Thymus (tissue), 11 donors: ENCODE measurements around the gene GON4L. TPM values are rescaled to one million over a fixed set of nuclear protein-coding genes. Genes with fewer than 3 reads are reported as not detected.
"Not testable (repeated sequence)": the region's sequence is repeated elsewhere in the genome, so short reads cannot be mapped to it uniquely, and the experiment has no call there.

Experiments
- DNase-seq, 9 donors: peaks; one replicate each; pipeline ENCODE4 v3.0.0-alpha.2; 2013; ENCODE audit warnings: low spot score in 9 of 9, low read depth in 6 of 9, missing footprints in 1 of 9
- H3K27ac ChIP-seq, 2 donors: one replicate each; pipeline ENCODE4 v1.5.1; 2013; ENCODE audit warnings: control low read depth in 1 of 2, low read depth in 1 of 2, low read length in 1 of 2, mild to moderate bottlenecking in 1 of 2, moderate library complexity in 1 of 2
- H3K27me3 ChIP-seq, 2 donors: one replicate each; pipeline ENCODE4 v1.5.1; 2013; ENCODE audit warnings: low read length in 1 of 2; ENCODE audit not compliant: control insufficient read depth in 2 of 2, insufficient read depth in 1 of 2
- H3K36me3 ChIP-seq, 2 donors: one replicate each; pipeline ENCODE4 v1.5.1; 2013; ENCODE audit warnings: low read length in 1 of 2, mild to moderate bottlenecking in 1 of 2, moderate library complexity in 1 of 2; ENCODE audit not compliant: control insufficient read depth in 2 of 2, insufficient read depth in 2 of 2
- H3K4me1 ChIP-seq, 2 donors: one replicate each; pipeline ENCODE4 v1.5.1; 2013; ENCODE audit warnings: low read length in 2 of 2; ENCODE audit not compliant: control insufficient read depth in 2 of 2, insufficient read depth in 2 of 2
- H3K4me3 ChIP-seq, 2 donors: one replicate each; pipeline ENCODE4 v1.5.1; 2013; ENCODE audit warnings: low read length in 2 of 2, control low read depth in 1 of 2, mild to moderate bottlenecking in 1 of 2
- H3K9me3 ChIP-seq, 2 donors: one replicate each; pipeline ENCODE4 v1.5.1; 2013; ENCODE audit warnings: low read length in 1 of 2, mild to moderate bottlenecking in 1 of 2; ENCODE audit not compliant: control insufficient read depth in 2 of 2, insufficient read depth in 1 of 2
- WGBS: extraction: QIAGEN DNeasy Blood & Tissue Kit; methylation state at CpG from one replicate; pipeline ENCODE4 v1.1.7; 2013; 5-methylcytosine and 5-hydroxymethylcytosine counted together
- polyA plus RNA-seq: library from polyadenylated mRNA; stranded (reverse); fragments of 200-250 nt; gene quantifications from one replicate; pipeline ENCODE4 v1.2.3, GENCODE V29; 2013
- total RNA-seq: library from RNA; stranded (reverse); fragments of 120-200 nt; gene quantifications from one replicate; pipeline ENCODE4 v1.2.4, GENCODE V29; 2013
- donor health status: healthy.

Gene GON4L
- total and polyA plus RNA-seq, 2 donors = 31.6 to 33.0 TPM

DNA sequence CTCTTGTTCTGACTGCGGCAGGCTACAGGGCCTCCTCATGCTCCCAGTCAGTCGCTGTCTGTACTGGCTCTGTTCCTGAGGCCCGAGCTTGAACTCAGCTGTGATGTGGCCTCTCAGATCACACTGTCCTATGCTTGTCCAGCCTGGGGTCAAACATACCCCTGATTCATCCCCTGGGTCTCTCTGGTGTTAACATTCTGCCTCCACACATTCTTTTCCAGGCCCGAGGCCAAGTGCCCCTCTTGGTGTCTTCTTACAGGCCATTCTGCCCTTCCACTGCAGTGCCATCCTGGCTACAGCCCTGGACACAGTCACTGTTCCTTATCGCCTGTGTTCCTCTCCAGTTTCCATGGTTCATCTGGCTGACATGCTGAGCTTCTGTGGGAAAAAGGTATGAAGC is 108.9 kb downstream of the GON4L start:
- not testable (repeated sequence) for DNase-seq, H3K9me3 ChIP-seq, H3K4me3 ChIP-seq, H3K27ac ChIP-seq, H3K4me1 ChIP-seq, H3K27me3 ChIP-seq
- 97% methylated on average over 5 of the region's 5 CpGs for WGBS
- H3K36me3 ChIP-seq = peaks cover 9 to 30% of the 10 kb centered on the region in 2 donors

DNA sequence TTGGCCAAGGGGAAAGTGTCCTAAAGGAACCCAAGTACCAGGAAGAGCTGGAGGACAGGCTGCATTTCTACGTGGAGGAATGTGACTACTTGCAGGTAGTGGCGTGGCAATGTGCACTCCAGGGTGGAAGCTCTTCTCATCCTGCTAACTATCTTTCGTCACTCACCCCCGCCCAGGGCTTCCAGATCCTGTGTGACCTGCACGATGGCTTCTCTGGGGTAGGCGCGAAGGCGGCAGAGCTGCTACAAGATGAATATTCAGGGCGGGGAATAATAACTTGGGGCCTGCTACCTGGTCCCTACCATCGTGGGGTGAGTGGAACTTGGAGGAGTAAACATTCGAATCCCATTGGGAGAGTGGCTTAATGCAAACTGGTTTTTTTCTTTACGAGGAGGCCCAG is 109.4 kb downstream of the GON4L start:
- DNase-seq, H3K27ac ChIP-seq, H3K9me3 ChIP-seq, H3K4me3 ChIP-seq, H3K27me3 ChIP-seq, H3K4me1 ChIP-seq: not testable (repeated sequence)
- 97% methylated on average over 11 of the region's 12 CpGs for WGBS
- H3K36me3 ChIP-seq = peaks cover 3 to 24% of the 10 kb centered on the region in 2 donors

DNA sequence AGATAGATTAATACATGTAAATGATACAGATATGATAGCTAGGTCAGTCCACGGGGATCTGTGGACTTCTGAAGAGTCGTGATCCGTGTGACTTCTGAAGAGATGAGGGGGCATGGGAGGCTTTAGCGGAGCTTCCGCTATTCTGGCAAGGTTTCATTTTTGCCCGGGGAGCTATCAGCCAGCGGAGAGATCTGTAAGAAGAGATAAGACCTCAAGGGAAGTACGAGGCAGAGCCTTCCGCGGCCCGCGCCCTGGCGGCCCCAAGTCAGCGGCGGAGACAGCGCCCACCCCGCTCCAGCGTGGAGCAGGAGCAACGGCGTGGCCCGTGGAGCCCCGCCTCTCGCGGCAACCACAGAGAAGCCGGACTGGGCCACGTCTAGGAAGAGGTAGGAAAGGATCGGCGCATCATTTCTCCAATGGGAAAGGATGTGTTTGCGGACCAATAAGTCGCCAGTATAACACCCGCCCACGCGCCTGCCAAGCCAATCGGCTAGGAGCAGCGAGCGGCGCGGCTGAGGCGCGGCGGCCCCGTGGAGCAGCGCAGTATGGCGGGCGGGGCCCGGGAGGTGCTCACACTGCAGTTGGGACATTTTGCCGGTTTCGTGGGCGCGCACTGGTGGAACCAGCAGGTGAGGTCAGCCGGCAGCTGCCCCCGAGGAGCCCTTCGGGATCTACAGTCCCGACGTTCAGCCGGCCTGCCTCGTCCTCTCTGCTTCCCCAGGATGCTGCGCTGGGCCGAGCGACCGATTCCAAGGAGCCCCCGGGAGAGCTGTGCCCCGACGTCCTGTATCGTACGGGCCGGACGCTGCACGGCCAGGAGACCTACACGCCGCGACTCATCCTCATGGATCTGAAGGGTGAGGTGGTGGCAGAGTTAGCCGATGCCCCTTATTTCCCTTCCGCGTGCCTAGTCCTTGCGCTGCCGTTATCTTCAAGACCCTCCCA is 111.5 kb downstream of the GON4L start:
- H3K9me3 ChIP-seq, H3K4me1 ChIP-seq, H3K27me3 ChIP-seq: not testable (repeated sequence)
- WGBS = 2% methylated on average over 48 of the region's 77 CpGs
- Histone ChIP-seq H3K36me3 (peaks cover 0 to 11% of the 10 kb centered on the region in 2 donors), H3K4me3 (peak overlapping the region; percentile 61 to 72), H3K27ac (peak overlapping the region; percentile 55 to 71)
- peak; percentile 61 to 92 (median 78) for DNase-seq

DNA sequence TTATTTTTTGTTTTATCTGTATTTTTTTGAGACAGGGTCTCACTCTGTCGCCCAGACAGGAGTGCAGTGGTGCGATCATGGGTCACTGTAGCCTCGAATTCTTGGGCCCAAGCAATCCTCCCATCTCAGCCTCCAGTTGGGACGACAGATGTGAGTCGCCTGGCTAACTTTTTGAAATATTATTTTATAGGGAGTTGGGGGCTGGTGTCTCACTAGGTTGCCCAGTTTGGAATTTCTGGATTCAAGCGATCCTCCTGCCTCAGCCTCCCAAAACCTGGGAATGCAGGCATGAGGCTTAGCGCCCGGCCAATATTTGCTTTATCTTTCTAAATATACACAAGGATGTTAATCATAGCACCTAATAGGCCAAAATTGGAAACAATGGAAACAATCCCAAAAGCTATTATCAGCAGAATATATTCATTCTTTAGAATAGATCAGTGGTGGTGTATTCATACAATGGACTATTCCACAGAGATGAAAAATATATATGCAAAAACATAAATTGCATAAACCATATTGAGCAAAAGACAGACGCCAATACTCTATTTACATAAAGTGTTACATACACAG is 112.2 kb downstream of the GON4L start:
- H3K36me3 ChIP-seq = peaks cover 0 to 12% of the 10 kb centered on the region in 2 donors
- no peaks in the 10 kb centered on the region for H3K9me3 ChIP-seq
- WGBS = 86% methylated on average over 9 of the region's 9 CpGs
- peak overlapping the region; percentile 61 to 72 for H3K4me3 ChIP-seq
- H3K27ac ChIP-seq = peak overlapping the region in 1 of 2 donors; percentile 55
- DNase-seq = no peak
- no peaks in the 10 kb centered on the region for H3K27me3 ChIP-seq
- H3K4me1 ChIP-seq = peaks cover 4% of the 10 kb centered on the region in 2 donors

DNA sequence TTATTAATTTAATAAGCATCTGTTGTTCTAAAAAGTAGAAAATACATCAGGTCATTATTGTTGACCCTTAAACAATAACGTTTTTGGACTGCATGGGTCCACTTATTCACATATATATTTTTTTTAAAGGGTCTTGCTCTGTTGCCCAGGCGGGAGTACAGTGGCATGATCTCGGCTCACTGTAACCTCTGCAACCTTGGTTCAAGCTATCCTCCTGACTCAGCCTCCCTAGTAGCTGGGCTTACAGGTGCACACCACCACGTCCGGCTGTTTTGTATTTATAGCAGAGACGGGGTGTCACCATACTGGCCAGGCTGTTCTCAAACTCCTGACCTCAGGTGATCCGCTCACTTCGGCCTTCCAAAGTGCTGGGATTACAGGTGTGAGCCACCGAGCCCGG is 115.1 kb downstream of the GON4L start:
- WGBS = 96% methylated on average over 10 of the region's 10 CpGs
- H3K9me3 ChIP-seq = no peaks in the 10 kb centered on the region
- no peak for DNase-seq

DNA sequence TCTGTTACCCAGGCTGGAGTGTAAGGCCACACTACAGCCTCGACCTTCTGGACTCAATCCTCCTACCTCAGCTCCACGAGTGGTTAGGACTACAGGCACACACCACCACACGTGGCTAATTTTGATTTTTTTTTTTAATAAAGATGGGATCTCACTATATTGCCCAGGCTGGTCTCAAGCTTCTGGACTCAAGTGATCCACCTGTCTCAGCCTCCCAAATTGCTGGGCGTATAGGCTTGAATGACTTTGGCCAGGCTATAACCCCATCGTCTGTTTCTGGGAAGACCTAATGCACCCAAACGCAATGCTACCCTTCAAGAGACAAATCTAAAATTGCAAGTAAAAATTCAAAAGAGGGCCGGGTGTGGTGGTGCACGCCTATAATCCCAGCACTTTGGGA is 116.0 kb downstream of the GON4L start:
- peaks cover 16 to 28% of the 10 kb centered on the region in 2 donors for H3K36me3 ChIP-seq
- 98% methylated on average over 8 of the region's 8 CpGs for WGBS
- DNase-seq = no peak
- peaks cover 4% of the 10 kb centered on the region in 2 donors for H3K4me1 ChIP-seq
- H3K27me3 ChIP-seq = no peaks in the 10 kb centered on the region
- no peak overlapping the region for H3K27ac ChIP-seq
- H3K4me3 ChIP-seq = no peak overlapping the region
- no peaks in the 10 kb centered on the region for H3K9me3 ChIP-seq

More for the DNA sequence above, 115.1 kb downstream of the GON4L start:
- Histone ChIP-seq H3K4me1 (peaks cover 4% of the 10 kb centered on the region in 2 donors), H3K4me3 (no peak overlapping the region), H3K27me3 (no peaks in the 10 kb centered on the region), H3K36me3 (peaks cover 12 to 23% of the 10 kb centered on the region in 2 donors), H3K27ac (no peak overlapping the region)

DNA sequence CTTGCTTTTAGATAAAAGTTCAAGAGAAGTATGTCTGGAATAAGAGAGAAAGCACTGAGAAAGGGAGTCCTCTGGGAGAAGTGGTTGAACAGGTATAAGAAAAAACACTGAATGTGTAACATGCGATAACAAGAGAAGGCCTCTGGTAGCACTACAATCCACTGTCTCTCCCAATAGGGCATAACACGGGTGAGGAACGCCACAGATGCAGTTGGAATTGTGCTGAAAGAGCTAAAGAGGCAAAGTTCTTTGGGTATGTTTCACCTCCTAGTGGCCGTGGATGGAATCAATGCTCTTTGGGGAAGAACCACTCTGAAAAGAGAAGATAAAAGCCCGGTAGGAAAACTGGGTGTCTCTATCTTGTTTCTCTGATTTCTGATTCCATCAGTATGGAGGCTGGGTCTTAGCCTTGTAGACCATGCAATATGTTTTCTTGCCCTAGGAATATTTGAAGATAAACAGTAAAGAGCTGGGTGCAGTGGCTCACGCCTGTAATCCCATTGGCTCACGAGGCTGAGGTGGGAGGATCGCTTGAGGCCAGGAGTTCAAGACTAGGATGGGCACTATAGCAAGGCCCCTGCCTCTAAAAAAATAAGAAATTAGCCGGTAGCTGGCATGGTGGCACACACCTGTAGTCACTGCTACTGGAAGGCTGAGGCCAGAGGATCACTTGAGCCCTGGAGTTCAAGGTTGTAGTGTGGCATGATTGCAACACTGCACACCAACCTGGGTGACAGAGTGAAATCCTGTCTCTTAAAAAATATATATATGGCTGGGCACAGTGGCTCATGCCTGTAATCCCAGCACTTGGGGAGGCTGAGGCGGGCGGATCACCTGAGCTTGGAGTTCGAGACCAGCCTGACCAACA is 127.7 kb downstream of the GON4L start:
- 82% methylated on average over 12 of the region's 12 CpGs for WGBS
- no peaks in the 10 kb centered on the region for H3K4me1 ChIP-seq
- no peak overlapping the region for H3K27ac ChIP-seq
- DNase-seq = peak in 7 of 9 donors; percentile 8 to 53 (median 20)
- peaks cover 20 to 62% of the 10 kb centered on the region in 2 donors for H3K36me3 ChIP-seq
- H3K4me3 ChIP-seq = no peak overlapping the region
- H3K27me3 ChIP-seq = no peaks in the 10 kb centered on the region
- H3K9me3 ChIP-seq = no peaks in the 10 kb centered on the region

DNA sequence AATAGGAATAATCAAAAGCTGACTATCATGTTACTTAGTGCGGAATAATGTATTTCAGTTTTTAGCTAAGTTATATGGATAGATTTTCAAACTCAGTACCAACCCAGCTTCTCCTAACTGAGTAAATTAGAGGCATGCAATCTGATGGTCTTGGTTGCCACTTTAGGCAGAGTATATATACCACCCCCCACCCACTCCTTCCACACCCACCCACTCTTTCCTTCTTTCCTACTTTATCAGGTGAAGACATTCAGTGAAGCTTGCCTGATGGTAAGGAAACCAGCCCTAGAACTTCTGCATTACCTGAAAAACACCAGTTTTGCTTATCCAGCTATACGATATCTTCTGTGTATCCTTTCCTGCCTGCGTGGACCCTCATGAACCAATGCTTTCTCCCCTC is 131.9 kb downstream of the GON4L start:
- no peak for DNase-seq
- Histone ChIP-seq H3K36me3 (peaks cover 23 to 56% of the 10 kb centered on the region in 2 donors), H3K4me1 (no peaks in the 10 kb centered on the region), H3K4me3 (no peak overlapping the region), H3K27me3 (no peaks in the 10 kb centered on the region), H3K9me3 (no peaks in the 10 kb centered on the region), H3K27ac (no peak overlapping the region)
- 98% methylated on average over 3 of the region's 3 CpGs for WGBS
